ENCODE data around the gene IGF2. TPM values are rescaled to one million over a fixed set of nuclear protein-coding genes. Genes with fewer than 3 reads are reported as not detected.

The IGF2 gene
- polyA plus RNA-seq, 1 donor (not counting 4 experiments of a cell fraction or from before 2014, with no cell fraction given) = not detected

- FAIRE-seq (no peak), DNase-seq (ENCODE audit: low read depth, low spot score) (no peak)
- Histone ChIP-seq H2AFZ (ENCODE audit: control insufficient read depth, low read length) (no peak overlapping the region), H3K9ac (ENCODE audit: control insufficient read depth, extremely low read depth, insufficient read depth, low read length) (no peak overlapping the region), H3K9me1 (ENCODE audit: control insufficient read depth, extremely low read depth, insufficient read depth, low read length) (no peaks in the 10 kb centered on the region), H3K27me3 (ENCODE audit: control insufficient read depth, extremely low read depth, insufficient read depth, low read length) (peaks cover 92% of the 10 kb centered on the region), H3K4me1 (ENCODE audit: control insufficient read depth, extremely low read depth, insufficient read depth, low read length) (peaks cover 14% of the 10 kb centered on the region), H3K79me2 (ENCODE audit: control insufficient read depth, insufficient read depth, low read length) (no peaks in the 10 kb centered on the region), H3K4me2 (ENCODE audit: control insufficient read depth, extremely low read depth, insufficient read depth, low read depth, low read length) (peak overlapping the region; percentile 48), H3K9me3 (ENCODE audit: control insufficient read depth, low read depth, low read length) (no peaks in the 10 kb centered on the region), H3K4me3 (ENCODE audit: control insufficient read depth in 2 of 3, extremely low read depth in 1 of 3, insufficient read depth in 2 of 3, low read depth in 1 of 3, low read length in 3 of 3) (peak overlapping the region in 1 of 3 experiments; percentile 13), H4K20me1 (ENCODE audit: control insufficient read depth, extremely low read depth, insufficient read depth, low read length) (peaks cover 8% of the 10 kb centered on the region), H3K27ac (ENCODE audit: control insufficient read depth, insufficient read depth, low read length) (no peak overlapping the region), H3K36me3 (ENCODE audit: control insufficient read depth in 2 of 2, extremely low read depth in 1 of 2, insufficient read depth in 2 of 2, low read length in 2 of 2) (no peaks in the 10 kb centered on the region)
- dilution Hi-C loops (cut with MboI; ENCODE audit: extremely low pct_ligation_motif_present, low sequenced_read_pairs) = no loop called here
- peak; percentile 70 for TF ChIP-seq EZH2 (IDR thresholded peaks at IDR 0.05; ENCODE audit: low read length)
- TF ChIP-seq, protein P1, sequence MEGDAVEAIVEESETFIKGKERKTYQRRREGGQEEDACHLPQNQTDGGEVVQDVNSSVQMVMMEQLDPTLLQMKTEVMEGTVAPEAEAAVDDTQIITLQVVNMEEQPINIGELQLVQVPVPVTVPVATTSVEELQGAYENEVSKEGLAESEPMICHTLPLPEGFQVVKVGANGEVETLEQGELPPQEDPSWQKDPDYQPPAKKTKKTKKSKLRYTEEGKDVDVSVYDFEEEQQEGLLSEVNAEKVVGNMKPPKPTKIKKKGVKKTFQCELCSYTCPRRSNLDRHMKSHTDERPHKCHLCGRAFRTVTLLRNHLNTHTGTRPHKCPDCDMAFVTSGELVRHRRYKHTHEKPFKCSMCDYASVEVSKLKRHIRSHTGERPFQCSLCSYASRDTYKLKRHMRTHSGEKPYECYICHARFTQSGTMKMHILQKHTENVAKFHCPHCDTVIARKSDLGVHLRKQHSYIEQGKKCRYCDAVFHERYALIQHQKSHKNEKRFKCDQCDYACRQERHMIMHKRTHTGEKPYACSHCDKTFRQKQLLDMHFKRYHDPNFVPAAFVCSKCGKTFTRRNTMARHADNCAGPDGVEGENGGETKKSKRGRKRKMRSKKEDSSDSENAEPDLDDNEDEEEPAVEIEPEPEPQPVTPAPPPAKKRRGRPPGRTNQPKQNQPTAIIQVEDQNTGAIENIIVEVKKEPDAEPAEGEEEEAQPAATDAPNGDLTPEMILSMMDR (optimal IDR thresholded peaks at IDR 0.05 in 1 of 3, IDR thresholded peaks at IDR 0.05 in 1 of 3, conservative IDR thresholded peaks at IDR 0.05 in 1 of 3; ENCODE audit: extremely low read depth in 1 of 3, insufficient read depth in 2 of 3, low read length in 3 of 3) = peak in 1 of 3 experiments; percentile 54
These were observed 4.8 kb upstream of the IGF2 start for GRCh38 chr11:2143799-2144543.

DNA sequence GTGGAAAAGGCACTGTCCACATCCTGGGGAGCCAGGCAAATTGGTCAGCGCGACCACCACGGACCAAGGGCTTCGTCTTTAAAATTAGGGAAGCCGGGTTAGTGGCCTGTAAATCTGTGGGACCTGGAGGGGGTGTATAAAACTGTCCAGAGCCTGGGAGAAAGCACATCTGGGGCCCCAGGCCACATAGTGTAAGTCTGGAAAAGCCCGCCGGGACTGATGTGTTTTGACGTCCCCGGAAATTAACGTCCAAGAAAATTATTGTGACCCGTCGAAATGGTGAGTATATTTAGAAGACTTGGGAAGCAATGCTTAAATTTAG lies 4.2 kb upstream of the IGF2 start:
- DNase-seq (ENCODE audit: low read depth, low spot score) (no peak), FAIRE-seq (no peak)
- peaks cover 87% of the 10 kb centered on the region for H3K27me3 ChIP-seq (ENCODE audit: control insufficient read depth, extremely low read depth, insufficient read depth, low read length)
- no peak overlapping the region for H2AFZ ChIP-seq (ENCODE audit: control insufficient read depth, low read length)
- dilution Hi-C loops (cut with MboI; ENCODE audit: extremely low pct_ligation_motif_present, low sequenced_read_pairs) = no loop called here
- H4K20me1 ChIP-seq (ENCODE audit: control insufficient read depth, extremely low read depth, insufficient read depth, low read length) = peaks cover 8% of the 10 kb centered on the region
- no peaks in the 10 kb centered on the region for H3K36me3 ChIP-seq (ENCODE audit: control insufficient read depth in 2 of 2, extremely low read depth in 1 of 2, insufficient read depth in 2 of 2, low read length in 2 of 2)
- TF ChIP-seq, protein P1 (optimal IDR thresholded peaks at IDR 0.05 in 1 of 3, IDR thresholded peaks at IDR 0.05 in 1 of 3, conservative IDR thresholded peaks at IDR 0.05 in 1 of 3; ENCODE audit: extremely low read depth in 1 of 3, insufficient read depth in 2 of 3, low read length in 3 of 3) = no peak
- no peak for TF ChIP-seq EZH2 (IDR thresholded peaks at IDR 0.05; ENCODE audit: low read length)
- peak overlapping the region in 1 of 3 experiments; percentile 13 for H3K4me3 ChIP-seq (ENCODE audit: control insufficient read depth in 2 of 3, extremely low read depth in 1 of 3, insufficient read depth in 2 of 3, low read depth in 1 of 3, low read length in 3 of 3)
- H3K9me3 ChIP-seq (ENCODE audit: control insufficient read depth, low read depth, low read length) = no peaks in the 10 kb centered on the region
- peak overlapping the region; percentile 48 for H3K4me2 ChIP-seq (ENCODE audit: control insufficient read depth, extremely low read depth, insufficient read depth, low read depth, low read length)
- no peaks in the 10 kb centered on the region for H3K79me2 ChIP-seq (ENCODE audit: control insufficient read depth, insufficient read depth, low read length)
- no peaks in the 10 kb centered on the region for H3K9me1 ChIP-seq (ENCODE audit: control insufficient read depth, extremely low read depth, insufficient read depth, low read length)
- H3K27ac ChIP-seq (ENCODE audit: control insufficient read depth, insufficient read depth, low read length) = no peak overlapping the region
- H3K4me1 ChIP-seq (ENCODE audit: control insufficient read depth, extremely low read depth, insufficient read depth, low read length) = peaks cover 14% of the 10 kb centered on the region
- no peak overlapping the region for H3K9ac ChIP-seq (ENCODE audit: control insufficient read depth, extremely low read depth, insufficient read depth, low read length)
